Loucy (cell line): ENCODE results near the gene XXYLT1.

ENCODE experiments used
- H2AFZ ChIP-seq: fragments of 200-600 bp; sonication (generic); 2 replicates; pipeline ENCODE4 v1.6.0; 2016; ENCODE audit warnings: antibody characterized with exemption, mild to moderate bottlenecking, low read length, moderate library complexity
- H3F3A ChIP-seq: fragments of 200-600 bp; 2 replicates; pipeline ENCODE4 v1.6.0; 2016; ENCODE audit warnings: antibody characterized with exemption, low read depth, mild to moderate bottlenecking
- H3K27me3 ChIP-seq: fragments of 200-600 bp; sonication (generic); 2 replicates; pipeline ENCODE4 v1.6.1; 2014; ENCODE audit warnings: low read length, mild to moderate bottlenecking; ENCODE audit not compliant: insufficient read depth, poor library complexity, severe bottlenecking
- H3K36me3 ChIP-seq: fragments of 200-600 bp; sonication (generic); 2 replicates; pipeline ENCODE4 v1.6.1; 2016; ENCODE audit warnings: low read length; ENCODE audit not compliant: insufficient read depth
- H3K4me1 ChIP-seq: fragments of 200-600 bp; sonication (generic); 2 replicates; pipeline ENCODE4 v1.5.1; 2014; ENCODE audit warnings: low read length, mild to moderate bottlenecking; ENCODE audit not compliant: insufficient read depth, poor library complexity, severe bottlenecking
- H3K4me2 ChIP-seq: fragments of 200-600 bp; sonication (generic); 2 replicates; pipeline ENCODE4 v1.6.0; 2014; ENCODE audit warnings: antibody characterized with exemption, low read length, low read depth, mild to moderate bottlenecking; ENCODE audit not compliant: poor library complexity, severe bottlenecking
- H3K4me3 ChIP-seq: fragments of 200-600 bp; sonication (generic); 2 replicates; pipeline ENCODE4 v1.5.1; 2014; ENCODE audit warnings: low read length, mild to moderate bottlenecking, mixed read lengths; ENCODE audit not compliant: poor library complexity, severe bottlenecking
- H3K79me2 ChIP-seq: fragments of 200-600 bp; sonication (generic); 2 replicates; pipeline ENCODE4 v1.6.1; 2014; ENCODE audit warnings: low read length; ENCODE audit not compliant: insufficient read depth
- H3K9ac ChIP-seq: fragments of 200-600 bp; sonication (generic); 2 replicates; pipeline ENCODE4 v1.6.0; 2014; ENCODE audit warnings: mild to moderate bottlenecking, low read depth, low read length, moderate library complexity; ENCODE audit not compliant: poor library complexity, severe bottlenecking
- H3K9me2 ChIP-seq: fragments of 200-600 bp; sonication (generic); replicated peaks from 2 replicates; pipeline ENCODE4 v1.6.1; 2016; ENCODE audit warnings: low read depth, low read length, mixed read lengths
- H3K9me3 ChIP-seq: fragments of 200-600 bp; sonication (generic); 2 replicates; pipeline ENCODE4 v1.6.1; 2014; ENCODE audit warnings: mild to moderate bottlenecking, antibody characterized with exemption, low read length, low read depth; ENCODE audit not compliant: insufficient read depth
- H4K20me1 ChIP-seq: fragments of 200-600 bp; sonication (generic); 2 replicates; pipeline ENCODE4 v1.6.0; 2014; ENCODE audit warnings: antibody characterized with exemption, low read length, mild to moderate bottlenecking; ENCODE audit not compliant: insufficient read depth, poor library complexity, severe bottlenecking
- CTCF ChIP-seq: fragments of 200-600 bp; sonication (generic); conservative IDR thresholded peaks from 2 replicates; pipeline ENCODE4 v1.5.1; 2014; ENCODE audit warnings: mild to moderate bottlenecking, antibody characterized with exemption, low read length
- EZH2phosphoT487 ChIP-seq: fragments of 200-600 bp; IDR thresholded peaks from 2 replicates; pipeline ENCODE4 v1.6.1; 2018; ENCODE audit warnings: antibody characterized with exemption, mild to moderate bottlenecking, moderate library complexity, borderline replicate concordance

Gene XXYLT1

GRCh38 chr3:195085356-195086130, 185.4 kb downstream of the XXYLT1 start:
- Histone ChIP-seq H3K4me2 (no peak overlapping the region), H4K20me1 (peaks cover 10% of the 10 kb centered on the region), H3K9me3 (no peaks in the 10 kb centered on the region), H3K27me3 (no peaks in the 10 kb centered on the region), H3K4me3 (no peak overlapping the region), H3K4me1 (peaks cover 23% of the 10 kb centered on the region), H3K9ac (no peak overlapping the region), H3K9me2 (no peaks in the 10 kb centered on the region), H2AFZ (no peak overlapping the region), H3F3A (peaks cover 7% of the 10 kb centered on the region; the same call in 1 of the 2 replicates), H3K36me3 (peaks cover 9% of the 10 kb centered on the region; the same call in 1 of the 2 replicates), H3K79me2 (peaks cover 62% of the 10 kb centered on the region)
- no peak for TF ChIP-seq CTCF
- no peak for TF ChIP-seq EZH2phosphoT487

- Histone ChIP-seq H3K4me1 (peaks cover 31% of the 10 kb centered on the region), H2AFZ (no peak overlapping the region), H3K9ac (no peak overlapping the region), H3K4me3 (no peak overlapping the region), H3K79me2 (peaks cover 67% of the 10 kb centered on the region), H3K9me3 (no peaks in the 10 kb centered on the region), H3K36me3 (peaks cover 9% of the 10 kb centered on the region; the same call in 1 of the 2 replicates), H3K4me2 (no peak overlapping the region), H3K9me2 (no peaks in the 10 kb centered on the region), H3K27me3 (no peaks in the 10 kb centered on the region), H4K20me1 (peaks cover 12% of the 10 kb centered on the region), H3F3A (peaks cover 7% of the 10 kb centered on the region; the same call in 1 of the 2 replicates)
- TF ChIP-seq CTCF (no peak), EZH2phosphoT487 (no peak)
These were observed 186.2 kb downstream of the XXYLT1 start for GRCh38 chr3:195084746-195085145.

- H3K79me2 ChIP-seq: peaks cover 78% of the 10 kb centered on the region
- H3K4me2 ChIP-seq: no peak overlapping the region
- H3K36me3 ChIP-seq: peaks cover 9% of the 10 kb centered on the region; the same call in 1 of the 2 replicates
- H2AFZ ChIP-seq: no peak overlapping the region
- no peak for TF ChIP-seq CTCF
- TF ChIP-seq EZH2phosphoT487: no peak
- no peaks in the 10 kb centered on the region for H3K9me3 ChIP-seq
- H3K4me3 ChIP-seq: no peak overlapping the region
- H3K9ac ChIP-seq: no peak overlapping the region
- peaks cover 7% of the 10 kb centered on the region; the same call in 1 of the 2 replicates for H3F3A ChIP-seq
- peaks cover 42% of the 10 kb centered on the region for H3K4me1 ChIP-seq
- H3K27me3 ChIP-seq: no peaks in the 10 kb centered on the region
- peaks cover 12% of the 10 kb centered on the region for H4K20me1 ChIP-seq
- H3K9me2 ChIP-seq: no peaks in the 10 kb centered on the region
These were observed 187.3 kb downstream of the XXYLT1 start for GRCh38 chr3:195083659-195084058.
